ENCODE data around the gene NRF1.
"Not testable (repeated sequence)": the region's sequence is repeated elsewhere in the genome, so short reads cannot be mapped to it uniquely, and the experiment has no call there.

DNA sequence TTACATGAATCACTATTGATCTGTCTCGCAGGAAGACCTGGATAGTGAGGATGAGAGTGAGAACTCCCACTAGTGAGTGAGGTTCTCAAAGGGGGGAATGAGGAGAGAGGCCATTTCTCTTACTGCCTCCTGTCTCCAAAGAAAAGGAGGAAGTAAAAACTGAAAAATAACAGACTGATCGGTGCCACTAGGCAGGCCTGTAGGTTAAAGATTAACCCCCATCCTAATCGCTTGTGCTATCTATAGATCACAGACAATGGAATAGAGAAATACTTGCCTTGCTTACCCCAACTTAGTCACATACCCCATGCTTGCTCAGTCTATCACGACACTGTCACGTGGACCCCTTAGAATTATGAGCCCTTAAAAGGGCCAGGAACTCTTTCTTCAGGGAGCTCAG is 25.3 kb upstream of the NRF1 start:
- TF ChIP-seq EZH2 (optimal IDR thresholded peaks at IDR 0.05; ENCODE audit: low read depth, low read length); CTCF (IDR thresholded peaks at IDR 0.05; ENCODE audit: low read length): not testable (repeated sequence)
